ENCODE results near the gene CPEB3. TPM values are rescaled to one million over a fixed set of nuclear protein-coding genes. Genes with fewer than 3 reads are reported as not detected.

CPEB3 gene
- total RNA-seq, 2 donors from 2014 or later, result 6.9 to 11.4 TPM

DNA sequence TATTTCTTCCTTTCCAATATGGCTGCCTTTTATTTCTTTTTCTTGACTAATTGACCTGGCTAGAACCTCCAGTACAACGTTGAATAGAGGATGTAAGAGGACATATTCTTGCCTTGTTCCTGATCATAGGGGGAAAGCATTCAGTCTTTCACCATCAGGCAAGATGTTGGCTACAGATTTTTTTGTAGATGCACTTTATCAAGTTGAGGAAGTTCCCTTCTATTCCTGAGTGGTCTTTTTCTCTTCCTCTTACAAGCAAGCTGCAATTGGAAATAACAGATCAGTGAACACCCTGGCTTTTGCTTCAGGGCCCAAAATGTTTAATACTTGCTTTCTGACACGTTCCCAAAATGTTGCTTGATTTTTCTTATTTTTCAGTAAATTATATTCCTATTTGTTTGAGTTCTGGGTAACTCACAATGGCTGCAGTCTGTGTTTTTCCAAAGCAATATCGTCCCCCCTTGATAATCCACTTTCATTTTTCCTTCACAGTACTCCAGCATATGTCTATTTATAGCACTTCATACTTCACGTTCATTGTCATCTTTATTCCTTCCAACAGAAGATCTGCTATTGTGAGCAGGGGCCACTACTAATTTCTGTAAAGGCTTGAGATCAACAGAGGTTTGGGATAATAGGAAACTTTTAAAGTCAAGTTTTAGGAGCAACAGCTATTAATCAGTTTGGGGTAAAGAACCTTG lies 11.7 kb downstream of the CPEB3 start:
- TF ChIP-seq, protein P1, sequence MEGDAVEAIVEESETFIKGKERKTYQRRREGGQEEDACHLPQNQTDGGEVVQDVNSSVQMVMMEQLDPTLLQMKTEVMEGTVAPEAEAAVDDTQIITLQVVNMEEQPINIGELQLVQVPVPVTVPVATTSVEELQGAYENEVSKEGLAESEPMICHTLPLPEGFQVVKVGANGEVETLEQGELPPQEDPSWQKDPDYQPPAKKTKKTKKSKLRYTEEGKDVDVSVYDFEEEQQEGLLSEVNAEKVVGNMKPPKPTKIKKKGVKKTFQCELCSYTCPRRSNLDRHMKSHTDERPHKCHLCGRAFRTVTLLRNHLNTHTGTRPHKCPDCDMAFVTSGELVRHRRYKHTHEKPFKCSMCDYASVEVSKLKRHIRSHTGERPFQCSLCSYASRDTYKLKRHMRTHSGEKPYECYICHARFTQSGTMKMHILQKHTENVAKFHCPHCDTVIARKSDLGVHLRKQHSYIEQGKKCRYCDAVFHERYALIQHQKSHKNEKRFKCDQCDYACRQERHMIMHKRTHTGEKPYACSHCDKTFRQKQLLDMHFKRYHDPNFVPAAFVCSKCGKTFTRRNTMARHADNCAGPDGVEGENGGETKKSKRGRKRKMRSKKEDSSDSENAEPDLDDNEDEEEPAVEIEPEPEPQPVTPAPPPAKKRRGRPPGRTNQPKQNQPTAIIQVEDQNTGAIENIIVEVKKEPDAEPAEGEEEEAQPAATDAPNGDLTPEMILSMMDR (IDR thresholded peaks at IDR 0.05), result no peak
- H3K36me3 ChIP-seq, result no peaks in the 10 kb centered on the region
- H3K9me3 ChIP-seq, result no peaks in the 10 kb centered on the region
- DNase-seq (ENCODE audit: low spot score), result no peak
- H3K4me3 ChIP-seq, result peak overlapping the region in 1 of 2 donors; percentile 15
- H3K27ac ChIP-seq, result peak overlapping the region; percentile 17 to 51
- no peaks in the 10 kb centered on the region for H3K27me3 ChIP-seq
- H3K4me1 ChIP-seq, result peaks cover 0 to 9% of the 10 kb centered on the region in 2 donors

DNA sequence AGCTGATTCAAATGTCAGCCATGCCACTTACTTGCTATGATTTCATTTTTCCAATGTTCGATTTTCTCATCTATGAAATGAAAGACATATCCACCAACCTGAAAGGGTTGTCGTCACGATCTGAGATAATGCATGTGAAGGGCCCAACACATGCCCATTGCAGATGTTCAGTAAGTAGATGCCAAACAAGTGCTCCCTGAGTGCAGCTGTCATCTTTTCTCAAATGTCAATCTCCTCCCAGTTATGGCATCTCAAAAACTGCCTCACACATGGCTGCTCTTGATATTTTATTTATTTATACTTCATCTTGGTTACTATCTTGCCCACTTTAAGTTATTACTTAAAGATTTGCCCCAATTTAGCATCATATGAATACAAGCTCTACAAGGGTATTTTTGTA lies 16.8 kb downstream of the CPEB3 start:
- DNase-seq (ENCODE audit: low spot score), result no peak
- TF ChIP-seq, protein P1 (IDR thresholded peaks at IDR 0.05), result no peak
- Histone ChIP-seq H3K4me3 (no peak overlapping the region), H3K27me3 (no peaks in the 10 kb centered on the region), H3K36me3 (no peaks in the 10 kb centered on the region), H3K27ac (no peak overlapping the region), H3K9me3 (no peaks in the 10 kb centered on the region), H3K4me1 (peaks cover 0 to under 1% of the 10 kb centered on the region in 2 donors)

DNA sequence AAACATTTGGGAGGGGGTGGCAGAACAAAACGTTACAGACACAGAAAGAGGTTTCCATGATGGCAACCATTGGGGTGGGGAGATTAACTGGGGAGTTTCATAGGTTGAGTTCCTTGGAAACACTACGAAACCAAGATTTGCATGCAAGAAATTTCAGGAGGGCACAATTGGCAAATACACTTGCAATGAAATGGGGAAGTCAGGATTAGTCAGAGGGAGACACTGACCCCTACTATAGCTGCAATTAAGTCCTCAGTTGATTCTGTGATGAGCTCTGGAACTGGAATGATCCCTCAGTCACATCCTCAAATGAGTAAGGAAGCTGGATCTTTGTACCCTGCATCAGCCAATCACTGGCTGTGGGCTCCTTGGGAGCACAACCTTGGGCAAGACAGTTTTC lies 22.1 kb downstream of the CPEB3 start:
- peaks cover 0 to 8% of the 10 kb centered on the region in 2 donors for H3K4me1 ChIP-seq
- H3K27ac ChIP-seq, result no peak overlapping the region
- H3K36me3 ChIP-seq, result no peaks in the 10 kb centered on the region
- H3K4me3 ChIP-seq, result no peak overlapping the region
- H3K9me3 ChIP-seq, result no peaks in the 10 kb centered on the region
- DNase-seq (ENCODE audit: low spot score), result no peak
- H3K27me3 ChIP-seq, result no peaks in the 10 kb centered on the region
- TF ChIP-seq, protein P1 (IDR thresholded peaks at IDR 0.05), result no peak

DNA sequence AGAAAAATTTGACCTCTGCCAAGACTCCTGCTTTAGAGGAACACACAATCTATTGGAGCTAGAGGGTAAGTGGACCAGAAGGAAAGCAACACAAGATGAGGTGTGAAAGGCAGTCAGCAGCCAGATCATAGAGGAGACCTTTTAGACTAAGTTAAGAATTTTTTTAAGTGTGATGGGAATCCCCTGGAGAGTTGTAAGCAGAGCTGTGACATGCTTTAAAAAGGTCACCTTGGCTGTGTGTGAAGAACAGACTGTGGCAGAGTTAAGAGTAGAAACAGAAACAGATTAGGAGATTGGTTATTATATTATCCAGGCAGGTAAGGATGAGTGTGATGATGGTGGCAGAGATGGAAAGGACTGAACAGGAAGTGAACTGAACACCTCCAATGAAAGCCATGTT lies 23.5 kb downstream of the CPEB3 start:
- Histone ChIP-seq H3K4me1 (peaks cover 0 to 8% of the 10 kb centered on the region in 2 donors), H3K27me3 (no peaks in the 10 kb centered on the region), H3K4me3 (no peak overlapping the region), H3K36me3 (no peaks in the 10 kb centered on the region), H3K9me3 (no peaks in the 10 kb centered on the region), H3K27ac (peak overlapping the region in 1 of 2 donors; percentile 17)
- TF ChIP-seq, protein P1 (IDR thresholded peaks at IDR 0.05), result no peak
- no peak for DNase-seq (ENCODE audit: low spot score)

DNA sequence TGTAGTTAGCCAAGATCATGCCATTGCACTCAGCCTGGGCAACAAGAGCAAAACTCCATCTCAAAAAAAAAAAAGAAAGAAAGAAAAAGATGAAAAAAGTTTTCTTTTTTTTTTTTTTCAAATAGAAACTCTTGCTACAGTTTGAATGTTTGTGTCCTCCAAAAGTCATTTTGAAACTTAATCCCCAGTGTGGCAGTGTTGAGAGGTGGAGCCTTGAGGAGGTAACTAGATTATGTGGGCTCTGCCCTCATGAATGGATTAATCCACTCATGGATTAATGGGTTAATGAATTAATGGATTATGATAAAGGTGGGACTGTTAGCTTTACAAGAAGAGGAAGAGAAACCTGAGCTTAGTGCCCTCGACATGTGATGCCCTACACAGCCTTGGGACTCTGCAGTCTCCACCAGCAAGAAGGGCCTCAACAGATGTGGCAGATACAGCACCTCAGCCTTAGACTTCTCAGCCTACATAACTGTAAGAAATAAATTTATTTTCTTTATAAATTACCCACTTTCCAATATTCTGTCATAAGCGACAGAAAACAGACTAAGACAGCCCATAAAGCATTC lies 25.1 kb downstream of the CPEB3 start:
- no peak overlapping the region for H3K27ac ChIP-seq
- no peaks in the 10 kb centered on the region for H3K36me3 ChIP-seq
- H3K27me3 ChIP-seq, result no peaks in the 10 kb centered on the region
- H3K4me3 ChIP-seq, result no peak overlapping the region
- DNase-seq (ENCODE audit: low spot score), result no peak
- H3K4me1 ChIP-seq, result peaks cover 0 to 8% of the 10 kb centered on the region in 2 donors
- TF ChIP-seq, protein P1 (IDR thresholded peaks at IDR 0.05), result no peak
- H3K9me3 ChIP-seq, result no peaks in the 10 kb centered on the region
